ENCODE data around the gene KCNG4. TPM values are rescaled to one million over a fixed set of nuclear protein-coding genes. Genes with fewer than 3 reads are reported as not detected.

Gene KCNG4
- total and polyA plus RNA-seq, 4 donors: not detected

DNA sequence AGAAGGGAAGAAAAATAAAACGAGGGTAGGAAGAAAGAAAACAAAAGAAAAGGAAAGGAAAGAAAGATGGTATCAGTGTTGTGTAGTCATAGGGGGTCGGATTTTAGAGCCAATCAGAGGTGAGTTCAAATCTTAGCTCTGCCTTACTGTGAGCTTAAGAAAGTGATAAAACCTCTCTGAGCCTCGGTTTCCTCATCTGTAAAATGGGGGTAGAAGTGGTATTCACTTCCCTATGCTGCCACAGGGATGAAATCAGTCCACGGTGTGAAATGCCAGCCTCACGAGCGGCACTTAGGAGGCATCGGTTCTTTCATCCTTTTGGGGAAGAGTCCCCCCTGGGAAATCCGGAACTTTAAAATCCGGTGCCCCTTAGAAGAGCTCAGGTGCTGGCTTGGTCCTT is 6.1 kb downstream of the KCNG4 start:
- H3K9ac ChIP-seq (ENCODE audit: low read depth in 1 of 2, low read length in 2 of 2): no peak overlapping the region
- no peaks in the 10 kb centered on the region for H3K36me3 ChIP-seq (ENCODE audit: control insufficient read depth in 4 of 4, insufficient read depth in 3 of 4, low read depth in 1 of 4, low read length in 3 of 4)
- no peak overlapping the region for H3K4me3 ChIP-seq (ENCODE audit: low read depth in 1 of 3, low read length in 3 of 3)
- TF ChIP-seq SP1 (IDR thresholded peaks at IDR 0.05) (no peak), JUND (IDR thresholded peaks at IDR 0.05) (no peak), YY1 (IDR thresholded peaks at IDR 0.05) (no peak), FOXA2 (IDR thresholded peaks at IDR 0.05) (no peak), GABPA (IDR thresholded peaks at IDR 0.05 in 1 of 2, conservative IDR thresholded peaks at IDR 0.05 in 1 of 2) (no peak), NR2F2 (IDR thresholded peaks at IDR 0.05) (no peak), EGR1 (IDR thresholded peaks at IDR 0.05; ENCODE audit: low read depth in 2 of 2) (no peak), HNF4A (conservative IDR thresholded peaks at IDR 0.05) (no peak), TAF1 (conservative IDR thresholded peaks at IDR 0.05) (no peak), HNF4G (IDR thresholded peaks at IDR 0.05) (no peak), RXRA (IDR thresholded peaks at IDR 0.05) (no peak), RAD21 (IDR thresholded peaks at IDR 0.05) (no peak), FOXA1 (IDR thresholded peaks at IDR 0.05) (no peak)
- TF ChIP-seq, protein P1, sequence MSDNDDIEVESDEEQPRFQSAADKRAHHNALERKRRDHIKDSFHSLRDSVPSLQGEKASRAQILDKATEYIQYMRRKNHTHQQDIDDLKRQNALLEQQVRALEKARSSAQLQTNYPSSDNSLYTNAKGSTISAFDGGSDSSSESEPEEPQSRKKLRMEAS (IDR thresholded peaks at IDR 0.05): no peak
- TF ChIP-seq, protein P2, sequence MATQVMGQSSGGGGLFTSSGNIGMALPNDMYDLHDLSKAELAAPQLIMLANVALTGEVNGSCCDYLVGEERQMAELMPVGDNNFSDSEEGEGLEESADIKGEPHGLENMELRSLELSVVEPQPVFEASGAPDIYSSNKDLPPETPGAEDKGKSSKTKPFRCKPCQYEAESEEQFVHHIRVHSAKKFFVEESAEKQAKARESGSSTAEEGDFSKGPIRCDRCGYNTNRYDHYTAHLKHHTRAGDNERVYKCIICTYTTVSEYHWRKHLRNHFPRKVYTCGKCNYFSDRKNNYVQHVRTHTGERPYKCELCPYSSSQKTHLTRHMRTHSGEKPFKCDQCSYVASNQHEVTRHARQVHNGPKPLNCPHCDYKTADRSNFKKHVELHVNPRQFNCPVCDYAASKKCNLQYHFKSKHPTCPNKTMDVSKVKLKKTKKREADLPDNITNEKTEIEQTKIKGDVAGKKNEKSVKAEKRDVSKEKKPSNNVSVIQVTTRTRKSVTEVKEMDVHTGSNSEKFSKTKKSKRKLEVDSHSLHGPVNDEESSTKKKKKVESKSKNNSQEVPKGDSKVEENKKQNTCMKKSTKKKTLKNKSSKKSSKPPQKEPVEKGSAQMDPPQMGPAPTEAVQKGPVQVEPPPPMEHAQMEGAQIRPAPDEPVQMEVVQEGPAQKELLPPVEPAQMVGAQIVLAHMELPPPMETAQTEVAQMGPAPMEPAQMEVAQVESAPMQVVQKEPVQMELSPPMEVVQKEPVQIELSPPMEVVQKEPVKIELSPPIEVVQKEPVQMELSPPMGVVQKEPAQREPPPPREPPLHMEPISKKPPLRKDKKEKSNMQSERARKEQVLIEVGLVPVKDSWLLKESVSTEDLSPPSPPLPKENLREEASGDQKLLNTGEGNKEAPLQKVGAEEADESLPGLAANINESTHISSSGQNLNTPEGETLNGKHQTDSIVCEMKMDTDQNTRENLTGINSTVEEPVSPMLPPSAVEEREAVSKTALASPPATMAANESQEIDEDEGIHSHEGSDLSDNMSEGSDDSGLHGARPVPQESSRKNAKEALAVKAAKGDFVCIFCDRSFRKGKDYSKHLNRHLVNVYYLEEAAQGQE (IDR thresholded peaks at IDR 0.05): no peak
- TF ChIP-seq, protein P3, sequence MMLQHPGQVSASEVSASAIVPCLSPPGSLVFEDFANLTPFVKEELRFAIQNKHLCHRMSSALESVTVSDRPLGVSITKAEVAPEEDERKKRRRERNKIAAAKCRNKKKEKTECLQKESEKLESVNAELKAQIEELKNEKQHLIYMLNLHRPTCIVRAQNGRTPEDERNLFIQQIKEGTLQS (IDR thresholded peaks at IDR 0.05): no peak
- TF ChIP-seq, protein P4, sequence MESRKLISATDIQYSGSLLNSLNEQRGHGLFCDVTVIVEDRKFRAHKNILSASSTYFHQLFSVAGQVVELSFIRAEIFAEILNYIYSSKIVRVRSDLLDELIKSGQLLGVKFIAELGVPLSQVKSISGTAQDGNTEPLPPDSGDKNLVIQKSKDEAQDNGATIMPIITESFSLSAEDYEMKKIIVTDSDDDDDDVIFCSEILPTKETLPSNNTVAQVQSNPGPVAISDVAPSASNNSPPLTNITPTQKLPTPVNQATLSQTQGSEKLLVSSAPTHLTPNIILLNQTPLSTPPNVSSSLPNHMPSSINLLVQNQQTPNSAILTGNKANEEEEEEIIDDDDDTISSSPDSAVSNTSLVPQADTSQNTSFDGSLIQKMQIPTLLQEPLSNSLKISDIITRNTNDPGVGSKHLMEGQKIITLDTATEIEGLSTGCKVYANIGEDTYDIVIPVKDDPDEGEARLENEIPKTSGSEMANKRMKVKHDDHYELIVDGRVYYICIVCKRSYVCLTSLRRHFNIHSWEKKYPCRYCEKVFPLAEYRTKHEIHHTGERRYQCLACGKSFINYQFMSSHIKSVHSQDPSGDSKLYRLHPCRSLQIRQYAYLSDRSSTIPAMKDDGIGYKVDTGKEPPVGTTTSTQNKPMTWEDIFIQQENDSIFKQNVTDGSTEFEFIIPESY (IDR thresholded peaks at IDR 0.05): no peak
- TF ChIP-seq, protein P5, sequence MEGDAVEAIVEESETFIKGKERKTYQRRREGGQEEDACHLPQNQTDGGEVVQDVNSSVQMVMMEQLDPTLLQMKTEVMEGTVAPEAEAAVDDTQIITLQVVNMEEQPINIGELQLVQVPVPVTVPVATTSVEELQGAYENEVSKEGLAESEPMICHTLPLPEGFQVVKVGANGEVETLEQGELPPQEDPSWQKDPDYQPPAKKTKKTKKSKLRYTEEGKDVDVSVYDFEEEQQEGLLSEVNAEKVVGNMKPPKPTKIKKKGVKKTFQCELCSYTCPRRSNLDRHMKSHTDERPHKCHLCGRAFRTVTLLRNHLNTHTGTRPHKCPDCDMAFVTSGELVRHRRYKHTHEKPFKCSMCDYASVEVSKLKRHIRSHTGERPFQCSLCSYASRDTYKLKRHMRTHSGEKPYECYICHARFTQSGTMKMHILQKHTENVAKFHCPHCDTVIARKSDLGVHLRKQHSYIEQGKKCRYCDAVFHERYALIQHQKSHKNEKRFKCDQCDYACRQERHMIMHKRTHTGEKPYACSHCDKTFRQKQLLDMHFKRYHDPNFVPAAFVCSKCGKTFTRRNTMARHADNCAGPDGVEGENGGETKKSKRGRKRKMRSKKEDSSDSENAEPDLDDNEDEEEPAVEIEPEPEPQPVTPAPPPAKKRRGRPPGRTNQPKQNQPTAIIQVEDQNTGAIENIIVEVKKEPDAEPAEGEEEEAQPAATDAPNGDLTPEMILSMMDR (IDR thresholded peaks at IDR 0.05; ENCODE audit: low read depth, low read length, missing input control): no peak
- no peaks in the 10 kb centered on the region for H3K9me3 ChIP-seq (ENCODE audit: control insufficient read depth in 4 of 4, low read length in 3 of 4)
- H3K27ac ChIP-seq (ENCODE audit: low read depth in 1 of 2, low read length in 2 of 2): no peak overlapping the region
- DNase-seq (ENCODE audit: low spot score): no peak
- H3K27me3 ChIP-seq (ENCODE audit: control insufficient read depth in 4 of 4, insufficient read depth in 4 of 4, low read length in 3 of 4): peaks cover 0 to 5% (median 1%) of the 10 kb centered on the region in 4 donors
- 80% methylated on average over 9 of the region's 9 CpGs for WGBS
- H3K4me1 ChIP-seq (ENCODE audit: control insufficient read depth in 4 of 4, insufficient read depth in 4 of 4, low read length in 3 of 4): no peaks in the 10 kb centered on the region

Measured in liver (tissue), 9 donors.